Right lobe of liver (tissue), 6 donors: ENCODE results near the gene MPP2. TPM values are rescaled to one million over a fixed set of nuclear protein-coding genes. Genes with fewer than 3 reads are reported as not detected.

ENCODE experiments used
- ATAC-seq, 4 donors: fragments of 200-7000 bp; cut with Tn5 transposase; one replicate each; pipeline ENCODE4 v1.9.1; 2020; ENCODE audit warnings: mild to moderate bottlenecking in 4 of 4, moderate library complexity in 4 of 4
- DNase-seq, 3 donors: peaks; one replicate each; pipeline ENCODE4 v3.0.0-alpha.2; 2020
- H3K27ac ChIP-seq, 3 donors: fragments of 200-600 bp; one replicate each; pipeline ENCODE4 v1.8.0; 2022
- H3K27me3 ChIP-seq, 2 donors: fragments of 200-600 bp; one replicate each; pipeline ENCODE4 v1.8.0; 2022
- H3K36me3 ChIP-seq, 4 donors: fragments of 200-600 bp; sonication (generic) in 1 of 4; one replicate each; pipeline versions ENCODE4 v1.5.1 to v1.8.0; 2017 to 2022; ENCODE audit warnings: control low read depth in 1 of 4
- H3K4me1 ChIP-seq, 4 donors: fragments of 200-600 bp; sonication (generic) in 1 of 4; one replicate each; pipeline versions ENCODE4 v1.5.1 to v1.8.0; 2017 to 2022; ENCODE audit warnings: control low read depth in 1 of 4
- H3K4me3 ChIP-seq, 3 donors: fragments of 200-600 bp; one replicate each; pipeline ENCODE4 v1.8.0; 2022
- H3K9me3 ChIP-seq, 4 donors: fragments of 200-600 bp; sonication (generic) in 1 of 4; one replicate each; pipeline versions ENCODE4 v1.5.1 to v1.8.0; 2017 to 2022; ENCODE audit warnings: control low read depth in 1 of 4
- POLR2A ChIP-seq: fragments of 450-650 bp; IDR thresholded peaks from one replicate; pipeline ENCODE4 v1.6.1; 2017; ENCODE audit warnings: antibody characterized with exemption, mild to moderate bottlenecking
- WGBS: methylation state at CpG from one replicate; pipeline ENCODE4 v1.1.6; 2018; ENCODE audit warnings: low coverage, low lambda C conversion rate; ENCODE audit not compliant: insufficient coverage; ENCODE audit errors: missing lambda C conversion rate; 5-methylcytosine and 5-hydroxymethylcytosine counted together
- intact Hi-C, 2 donors: fragments of 100-400 bp; cut with DNase I; formaldehyde crosslinking; loops; one replicate each; pipeline versions ENCODE4 v1.11.2 to v1.14.1; 2022
- total RNA-seq, 6 experiments: library from RNA; depleted of rRNA in 2 of 6; stranded (reverse); fragments of >200 nt in 2 of 6; fragmentation: NEBNext Ultra II Directional in 3 of 6; extraction: Animal tissue kit (Norgen Biotek cat#: 25700) in 3 of 6; gene quantifications; one replicate each; pipeline versions ENCODE4 v1.1.0 to v1.2.4, GENCODE V29; 2016 to 2023
- TF ChIP-seq, protein P1 (sequence below), 4 donors: fragments of 200-600 bp in 3 of 4; fragments of 450-650 bp in 1 of 4; IDR thresholded peaks; one replicate each; pipeline versions ENCODE4 v1.5.1 to v1.8.0; 2016 to 2022; ENCODE audit warnings: antibody characterized with exemption in 4 of 4, mild to moderate bottlenecking in 2 of 4
- donor health status: DM: no; HTN: yes; CAD: no.
- donor health status: DM: no; HTN: no; CAD: no.
- donor health status: DM: no; HTN: no; CAD: no.
- donor health status: DM: no; HTN: yes; CAD: no.
- donor health status: DM: no; HTN: yes; CAD: no.

Gene MPP2
- total RNA-seq, 6 experiments from 2014 or later = 0.13 to 1.2 (median 0.18) TPM; not detected in 3

DNA sequence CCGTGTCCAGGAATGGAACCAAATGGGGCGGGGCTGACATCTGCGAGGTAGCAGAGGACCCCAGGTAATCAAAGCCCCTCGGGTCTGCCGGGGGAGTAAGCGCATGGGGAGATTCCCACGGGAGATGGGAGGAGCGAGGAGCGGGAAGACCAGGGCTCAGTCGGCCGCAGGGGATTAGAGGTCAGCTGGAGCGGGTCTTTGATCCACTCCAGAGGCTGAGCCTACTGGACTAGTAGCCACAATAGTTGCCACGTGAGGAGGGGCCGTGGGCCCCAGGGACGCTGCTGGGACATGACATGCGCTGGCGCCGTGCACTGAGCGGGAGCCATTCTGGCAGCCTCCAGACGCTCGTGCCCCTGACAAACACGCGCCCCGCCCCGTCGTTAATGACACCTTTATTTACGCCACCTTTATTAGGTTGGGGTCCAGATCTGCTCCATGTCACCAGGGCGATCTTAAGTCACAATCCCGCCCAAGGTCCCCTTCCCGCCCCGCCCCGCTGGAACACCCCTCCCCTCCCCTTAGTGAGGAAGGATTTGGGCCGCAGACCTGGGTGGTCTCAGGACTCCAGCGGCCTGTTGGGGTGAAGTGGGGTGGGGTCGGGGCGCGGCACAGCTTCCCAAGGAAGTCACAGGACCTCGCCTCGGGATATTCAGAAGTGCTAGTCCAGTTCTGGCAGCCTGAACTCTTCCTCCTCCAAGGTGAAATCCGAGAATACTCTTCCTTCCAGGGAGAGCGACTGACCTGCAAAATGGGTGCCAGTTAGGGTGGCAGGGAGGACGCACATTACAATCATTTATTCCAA is 19.9 kb upstream of the MPP2 start:
- no peak overlapping the region for H3K4me3 ChIP-seq
- H3K9me3 ChIP-seq = no peaks in the 10 kb centered on the region
- peaks cover 0 to 5% of the 10 kb centered on the region in 2 donors for H3K27me3 ChIP-seq
- H3K4me1 ChIP-seq = peaks cover 0 to 12% (median 0%) of the 10 kb centered on the region in 4 donors
- WGBS = 18% methylated on average over 19 of the region's 42 CpGs
- ATAC-seq (peak in 1 of 4 donors; percentile 3), DNase-seq (no peak)
- H3K27ac ChIP-seq = no peak overlapping the region
- intact Hi-C loops = no loop called here
- TF ChIP-seq, protein P1, sequence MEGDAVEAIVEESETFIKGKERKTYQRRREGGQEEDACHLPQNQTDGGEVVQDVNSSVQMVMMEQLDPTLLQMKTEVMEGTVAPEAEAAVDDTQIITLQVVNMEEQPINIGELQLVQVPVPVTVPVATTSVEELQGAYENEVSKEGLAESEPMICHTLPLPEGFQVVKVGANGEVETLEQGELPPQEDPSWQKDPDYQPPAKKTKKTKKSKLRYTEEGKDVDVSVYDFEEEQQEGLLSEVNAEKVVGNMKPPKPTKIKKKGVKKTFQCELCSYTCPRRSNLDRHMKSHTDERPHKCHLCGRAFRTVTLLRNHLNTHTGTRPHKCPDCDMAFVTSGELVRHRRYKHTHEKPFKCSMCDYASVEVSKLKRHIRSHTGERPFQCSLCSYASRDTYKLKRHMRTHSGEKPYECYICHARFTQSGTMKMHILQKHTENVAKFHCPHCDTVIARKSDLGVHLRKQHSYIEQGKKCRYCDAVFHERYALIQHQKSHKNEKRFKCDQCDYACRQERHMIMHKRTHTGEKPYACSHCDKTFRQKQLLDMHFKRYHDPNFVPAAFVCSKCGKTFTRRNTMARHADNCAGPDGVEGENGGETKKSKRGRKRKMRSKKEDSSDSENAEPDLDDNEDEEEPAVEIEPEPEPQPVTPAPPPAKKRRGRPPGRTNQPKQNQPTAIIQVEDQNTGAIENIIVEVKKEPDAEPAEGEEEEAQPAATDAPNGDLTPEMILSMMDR (IDR thresholded peaks at IDR 0.05) = no peak
- no peak for TF ChIP-seq POLR2A
- H3K36me3 ChIP-seq = no peaks in the 10 kb centered on the region

DNA sequence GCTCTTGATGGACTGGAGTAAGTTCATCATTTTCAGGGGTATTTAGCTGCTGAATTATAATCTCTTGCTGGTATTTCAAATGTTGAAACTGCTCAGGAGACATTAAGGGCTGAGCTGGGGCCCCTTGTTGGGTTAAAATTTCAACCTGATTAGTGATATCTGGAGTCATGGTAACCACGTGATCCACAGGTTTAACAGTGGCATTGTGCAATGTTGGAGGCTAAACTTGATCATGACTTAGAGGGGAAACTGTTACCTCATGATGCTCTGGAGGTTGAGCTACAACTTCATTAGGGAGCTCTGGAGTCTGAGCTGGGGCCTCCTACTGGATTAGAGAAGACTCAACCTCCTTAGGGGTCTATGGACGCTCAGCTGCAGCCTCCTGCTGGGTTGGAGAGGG is 17.2 kb upstream of the MPP2 start:
- H3K4me3 ChIP-seq = no peak overlapping the region
- H3K4me1 ChIP-seq = peaks cover 0 to 4% (median 0%) of the 10 kb centered on the region in 4 donors
- H3K27ac ChIP-seq = no peak overlapping the region
- 38% methylated on average over 1 of the region's 2 CpGs for WGBS
- H3K27me3 ChIP-seq = peaks cover 0 to 5% of the 10 kb centered on the region in 2 donors
- ATAC-seq = no peak
- intact Hi-C loops = no loop called here
- H3K36me3 ChIP-seq = no peaks in the 10 kb centered on the region
- H3K9me3 ChIP-seq = no peaks in the 10 kb centered on the region
- TF ChIP-seq, protein P1 (IDR thresholded peaks at IDR 0.05) = no peak
- no peak for TF ChIP-seq POLR2A
- no peak for DNase-seq

DNA sequence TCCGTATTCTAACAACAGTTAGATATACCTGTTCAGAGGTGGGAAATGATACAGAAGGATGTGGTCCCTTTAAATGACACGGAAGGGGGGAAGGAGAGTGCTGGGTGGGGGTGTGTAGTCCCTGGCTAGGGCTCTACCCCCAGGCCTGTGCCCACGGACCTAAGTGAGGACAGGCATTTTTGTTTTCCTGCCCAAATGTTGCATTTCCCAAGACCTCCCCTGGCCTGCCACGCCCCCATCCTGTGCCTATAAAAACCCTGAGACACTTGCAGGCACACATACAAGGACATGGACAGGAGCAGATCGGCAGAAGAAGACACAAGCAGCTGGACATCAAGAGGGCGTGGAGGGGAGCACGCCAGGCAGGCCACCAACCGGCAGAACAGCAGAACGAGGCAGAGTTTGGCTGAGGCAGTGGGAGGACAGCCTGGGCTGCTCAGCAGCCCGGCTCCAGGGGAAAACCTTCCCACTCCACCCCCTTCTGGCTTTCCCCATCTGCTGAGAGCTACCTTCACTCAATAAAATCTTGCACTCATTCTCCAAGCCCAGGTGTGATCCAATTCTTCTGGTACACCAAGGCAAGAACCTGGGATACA is 13.3 kb upstream of the MPP2 start:
- no peaks in the 10 kb centered on the region for H3K36me3 ChIP-seq

DNA sequence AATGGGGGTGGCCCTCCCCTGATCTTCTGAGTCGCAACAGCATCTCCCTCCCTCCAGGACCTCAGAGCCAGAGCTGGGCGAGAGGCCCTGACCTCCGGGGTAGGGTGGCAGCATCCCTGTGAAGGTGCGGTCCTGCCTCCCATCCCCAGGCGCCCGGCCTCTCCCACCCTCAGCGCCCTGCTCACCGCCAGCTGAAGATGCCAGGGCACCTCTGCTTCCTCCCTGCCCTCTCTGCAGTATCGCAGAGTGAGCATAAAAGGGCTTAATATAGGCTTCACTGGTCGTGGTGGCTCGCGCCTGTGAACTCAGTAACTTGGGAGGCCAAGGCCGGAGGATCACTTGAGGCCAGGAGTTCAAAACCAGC is 10.7 kb upstream of the MPP2 start:
- no peaks in the 10 kb centered on the region for H3K4me1 ChIP-seq
- DNase-seq = no peak
- intact Hi-C loops = no loop called here
- no peak overlapping the region for H3K27ac ChIP-seq
- no peaks in the 10 kb centered on the region for H3K27me3 ChIP-seq
- no peak for ATAC-seq
- H3K4me3 ChIP-seq = peak overlapping the region in 1 of 3 donors; percentile 37
- no peak for TF ChIP-seq POLR2A
- TF ChIP-seq, protein P1 (IDR thresholded peaks at IDR 0.05) = no peak
- H3K9me3 ChIP-seq = no peaks in the 10 kb centered on the region
- 53% methylated on average over 11 of the region's 13 CpGs for WGBS
- H3K36me3 ChIP-seq = no peaks in the 10 kb centered on the region

More for the DNA sequence above, 13.3 kb upstream of the MPP2 start:
- H3K4me1 ChIP-seq = no peaks in the 10 kb centered on the region
- H3K9me3 ChIP-seq = no peaks in the 10 kb centered on the region
- no peak overlapping the region for H3K27ac ChIP-seq
- no peaks in the 10 kb centered on the region for H3K27me3 ChIP-seq
- 83% methylated on average over 3 of the region's 10 CpGs for WGBS
- ATAC-seq = no peak
- H3K4me3 ChIP-seq = no peak overlapping the region
- TF ChIP-seq, protein P1 (IDR thresholded peaks at IDR 0.05) = no peak
- TF ChIP-seq POLR2A = no peak
- intact Hi-C loops = no loop called here
- no peak for DNase-seq
